ENCODE results near the gene BUB3.

Gene BUB3

DNA sequence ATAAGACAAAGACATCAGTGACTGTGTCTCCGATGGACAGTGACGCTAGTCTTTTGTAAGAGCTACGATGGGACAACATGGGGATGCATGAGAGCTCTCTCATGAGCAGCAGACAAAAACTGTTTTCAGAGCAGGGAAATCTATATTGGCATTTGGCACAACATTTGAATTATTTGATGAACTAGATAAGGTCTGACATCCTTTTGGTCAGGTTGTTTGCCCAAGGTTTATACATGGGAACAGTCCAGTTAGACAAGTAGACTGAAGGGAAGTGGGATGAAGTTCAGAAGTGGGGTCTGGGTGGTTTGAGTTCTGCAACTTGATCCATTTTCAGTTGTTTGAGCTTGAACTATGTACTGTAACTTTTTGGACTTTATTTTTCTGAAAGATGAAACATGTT, 50.8 kb downstream of the BUB3 start:
- DNase-seq = no peak

DNA sequence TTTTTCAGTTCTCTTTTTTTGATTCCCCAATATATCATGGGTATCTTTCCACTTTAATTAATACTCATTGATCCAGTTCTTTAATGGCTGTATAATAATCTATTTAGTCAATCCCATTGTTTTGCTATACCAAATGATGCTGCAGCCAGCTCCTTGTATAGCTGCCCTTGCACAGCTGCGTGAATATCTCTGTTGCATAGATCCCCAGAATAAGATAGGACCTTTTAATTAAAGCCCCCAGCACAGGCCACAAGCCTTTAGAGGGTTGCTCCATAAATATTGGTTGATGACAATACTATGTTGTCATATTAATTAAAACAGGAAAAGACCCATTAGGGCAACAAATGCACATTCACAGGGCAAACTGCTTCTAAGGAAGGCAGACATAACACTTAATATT, 57.9 kb downstream of the BUB3 start:
- no peak for DNase-seq

DNA sequence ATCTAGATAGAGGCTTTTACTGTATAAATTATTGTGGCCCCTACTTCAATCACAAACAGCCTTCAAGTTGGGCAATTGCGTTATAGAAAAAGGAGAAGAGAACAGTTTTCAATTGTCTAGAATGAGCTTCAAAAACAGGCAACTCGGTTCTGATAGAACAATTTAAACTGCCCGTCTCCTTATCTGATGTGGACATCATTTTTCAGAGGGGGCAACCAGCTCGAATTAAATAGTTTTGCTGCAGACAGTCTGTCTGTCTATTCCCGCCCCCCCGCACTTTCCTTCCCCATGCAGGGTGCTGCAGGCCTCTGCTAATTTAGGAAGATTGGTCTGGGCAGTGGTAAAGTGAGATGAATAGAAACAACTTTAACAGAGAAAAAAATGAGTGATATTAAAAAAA, 58.4 kb downstream of the BUB3 start:
- DNase-seq = no peak

DNA sequence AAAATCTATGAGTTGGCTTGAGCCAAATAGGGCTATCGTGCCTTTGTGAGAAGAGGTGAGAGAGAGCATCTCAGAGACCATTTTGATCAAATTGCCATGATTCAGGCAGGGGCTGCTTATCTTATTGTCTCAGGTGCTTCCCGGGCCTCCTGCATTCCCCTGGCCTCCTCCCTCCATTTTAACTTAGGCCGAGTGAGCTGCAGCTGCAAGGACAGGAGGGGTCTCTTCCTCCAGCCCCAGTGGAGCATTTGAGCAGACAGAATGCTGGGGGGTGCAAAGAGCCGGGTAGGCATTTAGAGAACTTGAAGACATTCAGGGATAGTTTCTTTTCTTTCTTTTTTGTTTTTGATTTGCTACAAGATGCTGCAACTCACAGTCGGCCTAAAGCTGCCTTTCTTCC, 59.0 kb downstream of the BUB3 start:
- no peak for DNase-seq

Data from DMS 273 treated with DMSO at 0.1 percent for 48 hours (cell line).